Stimulated activated CD4-positive, alpha-beta T cell treated with anti-CD3 and anti-CD28 coated beads, Interleukin-15, amount 100 ng/mL, for 1 hour (primary cell): ENCODE results near the gene HBA2.
A peak's percentile ranks its signal among the peaks of the same experiment; 100 is the strongest.
"Not testable (repeated sequence)": the region's sequence is repeated elsewhere in the genome, so short reads cannot be mapped to it uniquely, and the experiment has no call there.

Experiments used
- DNase-seq, 2 donors: peaks; one replicate each; pipeline ENCODE4 v3.0.0-alpha.2; 2020; ENCODE audit warnings: low read depth in 1 of 2, low spot score in 1 of 2

HBA2 gene

DNA sequence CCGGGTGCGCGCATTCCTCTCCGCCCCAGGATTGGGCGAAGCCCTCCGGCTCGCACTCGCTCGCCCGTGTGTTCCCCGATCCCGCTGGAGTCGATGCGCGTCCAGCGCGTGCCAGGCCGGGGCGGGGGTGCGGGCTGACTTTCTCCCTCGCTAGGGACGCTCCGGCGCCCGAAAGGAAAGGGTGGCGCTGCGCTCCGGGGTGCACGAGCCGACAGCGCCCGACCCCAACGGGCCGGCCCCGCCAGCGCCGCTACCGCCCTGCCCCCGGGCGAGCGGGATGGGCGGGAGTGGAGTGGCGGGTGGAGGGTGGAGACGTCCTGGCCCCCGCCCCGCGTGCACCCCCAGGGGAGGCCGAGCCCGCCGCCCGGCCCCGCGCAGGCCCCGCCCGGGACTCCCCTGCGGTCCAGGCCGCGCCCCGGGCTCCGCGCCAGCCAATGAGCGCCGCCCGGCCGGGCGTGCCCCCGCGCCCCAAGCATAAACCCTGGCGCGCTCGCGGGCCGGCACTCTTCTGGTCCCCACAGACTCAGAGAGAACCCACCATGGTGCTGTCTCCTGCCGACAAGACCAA, at the start of gene HBA2:
Gene HBA2, plus strand, starts transcription at position 503 of the 568 bp plus-strand sequence. Its CDS starts 37 bp downstream, at position 540.
- not testable (repeated sequence) for DNase-seq

DNA sequence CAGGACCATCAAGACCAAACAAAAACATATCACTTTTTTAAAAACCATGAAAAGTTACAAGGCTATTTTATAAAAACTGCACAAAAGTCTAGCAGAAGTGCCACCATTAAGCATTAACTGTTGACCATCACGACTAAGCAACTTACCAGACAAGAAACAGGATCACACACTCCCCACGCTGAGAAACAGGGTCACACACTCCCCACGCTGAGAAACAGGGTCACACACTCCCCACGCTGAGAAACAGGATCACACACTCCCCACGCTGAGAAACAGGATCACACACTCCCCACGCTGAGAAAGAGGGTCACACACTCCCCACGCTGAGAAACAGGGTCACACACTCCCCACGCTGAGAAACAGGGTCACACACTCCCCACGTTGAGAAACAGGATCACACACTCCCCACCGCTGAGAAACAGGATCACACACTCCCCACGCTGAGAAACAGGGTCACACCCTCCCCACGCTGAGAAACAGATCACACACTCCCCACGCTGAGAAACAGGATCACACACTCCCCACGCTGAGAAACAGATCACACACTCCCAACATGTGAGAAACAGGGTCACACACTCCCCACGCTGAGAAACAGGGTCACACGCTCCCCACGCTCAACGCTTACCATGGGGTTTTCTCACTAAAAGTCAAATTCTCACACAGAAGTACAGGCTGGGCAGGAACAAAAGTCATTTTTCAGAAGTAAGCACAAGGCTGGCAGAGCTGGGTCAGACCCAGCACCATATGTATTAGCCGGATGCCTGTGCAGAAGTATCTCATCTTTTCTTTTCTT, 48.9 kb upstream of the HBA2 start:
- DNase-seq = not testable (repeated sequence)

DNA sequence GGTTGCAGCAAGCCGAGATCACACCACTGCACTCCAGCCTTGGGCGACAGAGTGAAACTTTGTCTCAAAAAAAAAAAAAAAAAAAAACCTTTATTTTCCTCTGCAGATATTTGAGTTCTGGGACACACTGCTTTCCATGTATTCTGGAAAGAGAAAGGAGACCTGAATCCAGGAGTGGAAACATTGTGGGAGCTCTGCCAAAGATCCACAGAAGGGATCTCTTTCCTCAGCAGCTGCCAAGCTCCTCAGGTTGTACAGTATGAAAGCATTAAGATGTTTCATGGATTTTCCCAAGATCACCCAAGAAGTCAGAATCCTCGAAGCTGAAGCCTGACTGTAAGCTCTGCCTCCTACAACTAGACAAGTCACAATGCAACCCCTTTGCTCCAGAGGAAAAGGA, 47.7 kb upstream of the HBA2 start:
- DNase-seq = no peak

- no peak for DNase-seq
Measured at GRCh38 chr16:129075-129474, 43.6 kb upstream of the HBA2 start.

DNA sequence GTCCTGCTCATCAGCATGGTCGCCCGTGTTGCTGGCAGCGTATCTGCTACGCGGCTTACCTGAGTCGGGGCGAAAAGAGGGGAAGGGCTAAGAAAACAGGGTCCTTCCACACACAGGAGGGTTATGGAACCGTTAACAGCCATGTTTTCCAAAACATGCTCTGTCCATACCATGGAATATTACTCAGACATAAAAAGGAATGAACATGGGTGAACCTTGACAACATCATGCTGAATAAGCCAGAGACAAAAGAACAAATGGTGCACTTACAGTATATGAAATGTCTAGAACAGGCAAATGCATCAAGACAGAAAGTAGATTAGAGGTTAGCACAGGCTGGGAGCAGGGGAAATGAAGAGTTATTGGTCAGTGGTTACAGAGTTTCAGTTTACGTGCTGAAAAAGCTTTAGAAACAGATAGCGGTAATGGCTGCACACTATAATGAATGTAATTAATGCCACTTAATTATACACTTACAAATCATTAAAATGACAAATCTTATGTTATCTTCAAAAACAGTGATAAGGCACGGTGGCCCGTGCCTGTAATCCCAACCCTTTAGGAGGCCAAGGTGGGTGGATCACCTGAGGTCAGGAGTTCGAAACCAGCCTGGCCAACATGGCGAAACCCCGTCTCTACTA, 42.0 kb upstream of the HBA2 start:
- DNase-seq = no peak

GRCh38 chr16:132120-132519, 40.6 kb upstream of the HBA2 start:
- no peak for DNase-seq

- DNase-seq = no peak
Measured at GRCh38 chr16:133716-134115, 39.0 kb upstream of the HBA2 start.

DNA sequence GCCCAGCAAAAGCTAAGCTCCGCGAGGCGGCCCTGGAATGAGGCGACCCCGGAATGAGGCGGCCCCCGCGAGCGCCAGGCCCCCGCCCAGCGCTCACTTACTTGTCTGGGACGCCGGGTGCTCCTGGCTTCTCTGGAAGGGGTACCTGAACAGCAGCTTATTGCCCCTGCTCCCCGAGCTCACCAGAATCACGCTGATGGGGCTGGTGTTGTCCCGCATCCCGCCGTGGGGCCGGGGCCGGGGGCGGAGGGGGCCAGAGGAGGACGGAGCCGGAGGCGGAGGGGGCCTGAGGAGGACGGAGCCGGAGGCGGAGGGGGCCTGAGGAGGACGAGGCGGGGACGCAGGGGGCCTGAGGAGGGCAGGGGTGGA, 34.6 kb upstream of the HBA2 start:
- DNase-seq = peak in 1 of 2 donors; percentile 25

DNA sequence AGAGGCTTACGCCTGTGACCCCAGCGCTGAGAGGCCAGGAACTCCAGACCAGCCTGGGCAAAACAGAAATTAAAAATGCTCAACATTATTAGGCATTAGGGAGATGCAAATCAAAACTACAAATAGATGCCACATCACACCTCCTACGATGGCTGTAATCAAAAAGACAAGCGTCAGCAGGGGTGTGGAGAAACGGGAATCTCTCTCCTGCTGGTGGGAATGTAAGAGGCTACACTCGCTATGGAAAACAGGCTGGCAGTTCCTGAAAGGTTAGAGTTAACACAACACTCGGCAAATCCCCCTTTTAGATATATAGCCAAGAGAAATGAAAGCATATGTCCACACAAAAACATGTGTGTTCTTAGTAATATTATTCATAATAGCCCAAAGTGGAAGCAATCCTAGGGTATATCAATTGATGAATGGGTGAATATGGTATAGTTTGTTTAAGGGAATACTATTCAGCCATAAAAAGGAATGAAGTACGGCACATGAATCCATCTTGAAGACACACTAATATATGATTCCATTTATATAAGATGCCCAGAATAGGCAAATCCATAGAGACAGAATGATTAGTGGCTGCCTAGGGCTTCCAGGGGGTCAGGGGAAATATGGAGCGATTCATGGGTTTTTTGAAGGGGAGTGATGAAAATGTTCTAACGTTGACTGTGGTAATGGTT, 32.4 kb upstream of the HBA2 start:
- DNase-seq = no peak

- no peak for DNase-seq
Measured at GRCh38 chr16:142405-142967, 30.2 kb upstream of the HBA2 start.

DNA sequence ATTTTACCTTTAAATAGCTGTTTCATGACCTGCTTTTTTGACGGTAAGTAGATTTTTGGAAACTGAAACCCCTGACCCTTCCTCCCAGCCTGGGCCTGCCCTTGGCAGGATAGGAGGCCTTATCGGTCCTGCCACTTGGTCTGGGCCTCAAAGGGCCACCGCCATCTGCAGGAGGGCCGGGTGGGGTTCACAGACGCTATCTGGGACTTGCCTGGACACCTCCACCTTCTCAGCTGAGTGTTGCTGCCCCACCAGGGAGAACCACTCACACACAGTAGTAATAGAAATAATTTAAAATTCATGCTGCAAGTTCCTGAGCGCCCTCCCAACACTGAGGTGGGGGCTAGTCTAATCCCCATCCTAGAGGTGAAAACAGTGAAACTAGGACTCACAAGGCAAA, 29.6 kb upstream of the HBA2 start:
- DNase-seq = no peak

DNA sequence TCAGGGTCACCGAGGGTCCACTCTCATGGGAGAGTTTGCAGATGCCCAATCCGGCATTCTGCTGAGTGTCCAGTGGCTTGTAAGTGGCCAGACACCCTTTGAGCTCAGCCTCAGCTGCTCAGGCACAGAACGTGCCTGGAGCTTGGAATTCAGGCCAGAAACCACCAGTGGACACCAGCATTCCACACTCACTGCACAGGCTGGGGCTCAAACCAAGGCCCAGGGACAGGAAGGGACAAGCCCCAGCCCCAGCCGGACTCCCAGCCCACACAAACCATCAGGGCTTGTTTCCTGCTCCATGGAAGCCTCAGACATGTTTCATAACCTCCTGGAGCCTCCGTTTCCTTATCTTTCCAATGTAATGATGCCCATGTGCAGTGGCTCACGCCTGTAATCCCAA, 29.2 kb upstream of the HBA2 start:
- no peak for DNase-seq

DNA sequence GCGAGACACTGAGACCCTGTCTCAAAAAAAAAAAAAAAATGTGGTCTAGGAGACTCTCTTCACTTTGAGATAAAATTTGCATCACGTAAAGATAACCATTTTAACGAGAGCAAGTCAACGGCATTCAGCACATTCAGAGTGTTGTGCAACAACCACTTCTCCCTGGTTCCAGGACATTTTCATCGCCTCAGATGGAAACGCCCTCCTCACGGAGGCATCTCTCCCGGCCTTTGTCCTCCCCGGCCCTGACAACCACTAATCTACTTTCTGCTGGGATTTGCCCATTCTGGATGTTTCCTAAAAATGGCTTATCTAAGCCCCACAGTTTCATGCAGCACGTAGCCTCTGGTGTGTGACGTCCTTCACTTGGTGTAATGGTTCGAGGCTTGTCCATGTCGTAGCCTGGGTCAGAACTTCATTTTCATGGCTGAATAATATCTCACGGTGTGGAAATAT, 27.9 kb upstream of the HBA2 start:
- DNase-seq = no peak

DNA sequence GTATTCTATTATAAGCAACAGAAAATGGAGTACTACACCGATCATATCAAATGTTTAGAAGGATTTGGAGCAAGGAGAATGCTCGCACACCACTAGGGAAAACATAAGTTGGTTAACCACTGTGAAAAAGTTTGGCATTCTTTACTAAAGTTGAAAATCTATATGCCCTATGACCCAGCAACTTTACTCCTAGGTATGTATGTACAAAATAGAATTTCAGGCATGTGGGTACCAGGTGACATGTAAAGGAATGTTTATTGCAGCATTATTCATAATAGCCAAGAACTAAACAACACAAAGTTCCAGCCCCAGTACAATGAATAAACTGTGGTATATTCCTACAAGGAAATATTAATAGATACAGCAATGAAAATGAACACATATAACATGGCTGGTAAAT, 26.0 kb upstream of the HBA2 start:
- DNase-seq = no peak

- DNase-seq = no peak
Measured at GRCh38 chr16:149024-149660, 23.5 kb upstream of the HBA2 start.

- DNase-seq = no peak
Measured at GRCh38 chr16:152141-153128, 20.2 kb upstream of the HBA2 start, which contains the start of gene HBZ. HBZ (plus strand) TSS chr16:152644; CDS start chr16:152910, 266 bp downstream.

DNA sequence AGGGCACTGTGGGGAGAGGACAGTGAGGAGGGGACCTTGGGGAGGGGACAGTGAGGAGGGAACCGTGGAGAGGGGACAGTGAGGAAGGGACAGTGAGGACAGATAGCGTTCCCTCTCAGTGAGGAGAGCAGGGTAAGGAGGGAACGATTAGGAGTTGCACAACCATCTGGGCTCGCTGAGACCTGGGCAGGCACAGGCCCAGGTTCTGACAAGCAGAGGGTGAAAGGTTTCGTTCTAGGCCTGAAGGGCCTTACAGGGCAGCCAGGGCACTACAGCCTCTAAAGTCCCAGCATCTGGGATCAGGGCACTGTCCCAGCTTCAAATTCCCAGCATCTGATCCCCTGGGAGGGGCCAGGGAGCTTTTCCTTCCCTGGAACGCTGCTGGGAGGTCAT, 19.6 kb upstream of the HBA2 start:
- not testable (repeated sequence) for DNase-seq

DNA sequence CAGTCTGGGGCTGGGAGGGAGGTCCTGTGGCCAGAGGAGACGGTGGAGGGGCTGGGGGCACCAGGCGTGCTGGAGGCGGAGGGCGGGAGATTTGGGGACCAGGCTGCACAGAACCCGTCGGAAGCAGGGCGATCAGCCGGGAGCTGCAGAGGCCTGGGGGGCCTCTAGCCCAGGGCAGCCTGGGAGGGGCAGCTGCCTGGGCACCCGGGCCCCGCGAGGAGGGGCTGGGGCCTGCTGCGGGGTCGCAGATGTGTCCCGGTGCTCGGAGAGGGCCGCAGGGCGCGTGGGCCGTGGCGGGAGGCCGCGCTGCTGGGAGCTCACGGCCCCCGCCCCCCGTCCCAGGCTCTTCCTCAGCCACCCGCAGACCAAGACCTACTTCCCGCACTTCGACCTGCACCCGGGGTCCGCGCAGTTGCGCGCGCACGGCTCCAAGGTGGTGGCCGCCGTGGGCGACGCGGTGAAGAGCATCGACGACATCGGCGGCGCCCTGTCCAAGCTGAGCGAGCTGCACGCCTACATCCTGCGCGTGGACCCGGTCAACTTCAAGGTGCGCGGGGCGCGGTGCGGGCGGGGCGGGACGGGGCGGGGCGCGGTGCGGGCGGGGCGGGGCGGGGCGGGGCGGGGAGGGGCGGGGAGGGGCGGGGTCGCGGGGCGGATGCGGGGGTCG, 19.0 kb upstream of the HBA2 start:
- DNase-seq = not testable (repeated sequence)
